Kidney (tissue), 14 donors: ENCODE measurements around the gene GP1BB. TPM values are rescaled to one million over a fixed set of nuclear protein-coding genes. Genes with fewer than 3 reads are reported as not detected.

Experiments
- DNase-seq, 5 donors: peaks; one replicate each; pipeline ENCODE4 v3.0.0-alpha.2; 2013 to 2020
- FAIRE-seq: peaks from 2 replicates; lab custom pipeline; 2012; peaks lifted over from hg19 to GRCh38; lab: Jason Lieb, UNC
- H3K27ac ChIP-seq, 2 donors: one replicate each; pipeline ENCODE4 v1.7.0; 2013; ENCODE audit warnings: low read depth in 2 of 2, low read length in 2 of 2, inconsistent platforms in 1 of 2
- H3K27me3 ChIP-seq: one replicate; pipeline ENCODE4 v1.7.1; 2013; ENCODE audit warnings: low read length, inconsistent platforms; ENCODE audit not compliant: control insufficient read depth, insufficient read depth
- H3K36me3 ChIP-seq, 3 donors: one replicate each; pipeline versions ENCODE4 v1.7.0 to v1.7.1; 2013; ENCODE audit warnings: low read length in 3 of 3, control low read depth in 1 of 3, inconsistent platforms in 1 of 3; ENCODE audit not compliant: insufficient read depth in 3 of 3, control insufficient read depth in 2 of 3
- H3K4me1 ChIP-seq, 3 donors: one replicate each; pipeline versions ENCODE4 v1.7.0 to v1.7.1; 2013; ENCODE audit warnings: low read length in 3 of 3, inconsistent platforms in 1 of 3, low read depth in 1 of 3; ENCODE audit not compliant: control insufficient read depth in 2 of 3, insufficient read depth in 2 of 3
- H3K4me3 ChIP-seq, 3 donors: one replicate each; pipeline versions ENCODE4 v1.7.0 to v1.8.1; 2013; ENCODE audit warnings: low read length in 3 of 3, control low read depth in 1 of 3, inconsistent platforms in 1 of 3
- H3K9ac ChIP-seq, 3 donors: one replicate each; pipeline versions ENCODE4 v1.7.0 to v1.7.1; 2013; ENCODE audit warnings: low read length in 3 of 3, control low read depth in 1 of 3, inconsistent platforms in 1 of 3
- H3K9me3 ChIP-seq, 3 donors: one replicate each; pipeline versions ENCODE4 v1.7.0 to v1.7.1; 2013; ENCODE audit warnings: low read length in 3 of 3, control low read depth in 1 of 3, inconsistent platforms in 1 of 3; ENCODE audit not compliant: control insufficient read depth in 2 of 3, insufficient read depth in 1 of 3
- intact Hi-C: fragments of 100-400 bp; cut with DNase I; formaldehyde crosslinking; loops from one replicate; pipeline ENCODE4 v1.11.1; 2022
- polyA plus RNA-seq: library from polyadenylated mRNA; stranded (reverse); fragments of 350-450 nt; fragmentation: Illumina TruSeq; extraction: RNeasy Lipid Tissue Mini Kit (QIAGEN cat#74804); gene quantifications from one replicate; pipeline ENCODE4 v1.2.3, GENCODE V29; 2014; ENCODE audit warnings: low read depth, low replicate concordance; ENCODE audit not compliant: insufficient read depth
- total RNA-seq: library from RNA; stranded (reverse); fragmentation: NEBNext Ultra II Directional; extraction: Animal tissue kit (Norgen Biotek cat#: 25700); gene quantifications from one replicate; pipeline ENCODE4 v1.2.1, GENCODE V29; 2021
- TF ChIP-seq, protein P1 (sequence below): IDR thresholded peaks from 3 replicates; pipeline ENCODE4 v1.5.1; 2012; ENCODE audit warnings: mild to moderate bottlenecking, moderate library complexity, borderline replicate concordance; ENCODE audit not compliant: insufficient read depth; ENCODE audit errors: extremely low read depth
- donor health status: control.
- donor health status: control.
- donor health status: control.
- donor health status: control.
- donor health status: control.
- donor health status: DM: yes; HTN: yes; CAD: no.
- donor health status: Normal renal cell carcinoma (clear cell type).

Gene GP1BB
- total and polyA plus RNA-seq, 2 donors from 2014 or later: 1.9 to 4.1 TPM

DNA sequence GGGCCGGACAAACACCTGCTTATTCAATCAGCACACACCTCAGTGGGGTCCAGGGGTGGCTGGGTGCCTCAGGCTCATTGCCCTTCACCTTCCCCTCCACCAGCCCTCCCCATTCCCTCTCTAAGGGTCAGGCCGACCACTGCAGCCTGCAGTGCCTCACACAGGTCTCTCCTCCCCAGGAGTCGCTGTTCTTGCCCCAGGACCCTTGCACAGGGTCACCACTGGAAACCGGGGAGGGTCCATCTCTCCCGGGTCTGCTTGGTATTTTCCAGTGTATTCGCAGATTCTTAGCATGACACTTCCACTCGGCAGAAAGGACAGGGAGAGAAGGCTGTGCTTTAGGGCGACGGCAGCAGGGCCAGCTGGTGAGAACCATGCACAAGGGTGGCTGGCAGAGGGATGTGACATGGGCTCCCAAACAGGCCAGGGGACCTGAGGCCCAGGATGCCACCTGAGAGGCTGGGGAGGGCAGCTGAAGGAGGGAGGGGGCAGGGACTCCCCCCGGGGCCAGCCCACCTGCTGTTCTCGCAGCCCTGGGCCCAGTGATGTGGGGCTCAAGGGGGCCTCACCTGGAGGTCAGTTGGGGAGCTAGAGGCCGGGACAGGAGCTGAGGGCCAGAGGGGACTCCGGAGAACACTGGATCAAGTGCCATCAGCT is 21.1 kb downstream of the GP1BB start:
- intact Hi-C loops: no loop called here
- no peak for DNase-seq
- H3K9ac ChIP-seq: no peak overlapping the region
- no peak overlapping the region for H3K27ac ChIP-seq
- H3K36me3 ChIP-seq: no peaks in the 10 kb centered on the region
- no peak for FAIRE-seq
- TF ChIP-seq, protein P1, sequence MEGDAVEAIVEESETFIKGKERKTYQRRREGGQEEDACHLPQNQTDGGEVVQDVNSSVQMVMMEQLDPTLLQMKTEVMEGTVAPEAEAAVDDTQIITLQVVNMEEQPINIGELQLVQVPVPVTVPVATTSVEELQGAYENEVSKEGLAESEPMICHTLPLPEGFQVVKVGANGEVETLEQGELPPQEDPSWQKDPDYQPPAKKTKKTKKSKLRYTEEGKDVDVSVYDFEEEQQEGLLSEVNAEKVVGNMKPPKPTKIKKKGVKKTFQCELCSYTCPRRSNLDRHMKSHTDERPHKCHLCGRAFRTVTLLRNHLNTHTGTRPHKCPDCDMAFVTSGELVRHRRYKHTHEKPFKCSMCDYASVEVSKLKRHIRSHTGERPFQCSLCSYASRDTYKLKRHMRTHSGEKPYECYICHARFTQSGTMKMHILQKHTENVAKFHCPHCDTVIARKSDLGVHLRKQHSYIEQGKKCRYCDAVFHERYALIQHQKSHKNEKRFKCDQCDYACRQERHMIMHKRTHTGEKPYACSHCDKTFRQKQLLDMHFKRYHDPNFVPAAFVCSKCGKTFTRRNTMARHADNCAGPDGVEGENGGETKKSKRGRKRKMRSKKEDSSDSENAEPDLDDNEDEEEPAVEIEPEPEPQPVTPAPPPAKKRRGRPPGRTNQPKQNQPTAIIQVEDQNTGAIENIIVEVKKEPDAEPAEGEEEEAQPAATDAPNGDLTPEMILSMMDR: no peak
- peaks cover 4% of the 10 kb centered on the region for H3K27me3 ChIP-seq
- H3K4me3 ChIP-seq: no peak overlapping the region
- no peaks in the 10 kb centered on the region for H3K4me1 ChIP-seq
- H3K9me3 ChIP-seq: no peaks in the 10 kb centered on the region

DNA sequence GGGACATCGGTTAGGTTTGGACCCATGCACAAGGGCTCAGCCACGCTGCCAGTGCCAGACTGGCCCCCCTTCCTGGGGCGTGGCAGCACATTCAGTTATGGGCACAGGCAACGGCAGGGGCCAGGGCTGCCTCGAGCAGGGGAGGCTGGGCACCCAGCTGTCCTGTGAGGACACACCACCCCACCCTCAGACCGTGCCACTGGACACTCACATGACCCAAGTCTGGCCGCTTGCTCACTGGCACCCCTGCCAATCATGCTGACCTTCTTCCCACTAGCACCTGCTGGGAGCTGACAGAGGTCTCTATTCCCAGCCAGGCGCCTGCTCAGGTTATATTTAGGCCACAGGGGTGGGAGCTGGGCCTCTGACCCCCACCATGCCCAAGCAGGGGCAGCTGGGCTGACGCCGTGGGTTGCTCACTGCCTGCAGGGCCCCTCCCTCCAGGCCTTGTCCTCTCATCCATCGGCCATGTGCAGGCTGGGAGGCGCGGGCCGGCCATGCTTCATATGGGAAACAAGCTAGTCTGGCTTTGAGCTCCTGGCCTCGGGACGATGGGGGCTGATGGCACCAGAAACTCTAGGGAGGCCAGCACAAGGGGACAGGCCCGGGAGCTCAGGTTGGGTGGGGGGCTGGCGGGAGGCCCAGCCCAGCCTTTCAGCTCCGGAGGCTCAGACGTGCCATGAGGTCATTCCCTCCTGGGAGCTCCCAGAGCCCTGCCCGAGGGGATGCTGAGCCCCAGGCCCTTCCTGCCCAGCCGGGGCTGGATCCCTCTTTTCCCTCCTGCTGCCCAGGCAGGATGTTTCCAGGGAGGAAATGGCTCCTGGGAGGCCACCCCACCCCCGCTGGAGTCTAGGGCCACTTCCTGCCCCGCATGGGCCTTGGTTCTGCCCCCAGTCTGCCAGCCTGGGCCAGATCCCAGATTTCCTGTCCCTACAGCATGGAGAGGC is 22.1 kb downstream of the GP1BB start:
- no peak overlapping the region for H3K27ac ChIP-seq
- H3K36me3 ChIP-seq: no peaks in the 10 kb centered on the region
- intact Hi-C loops: no loop called here
- H3K9ac ChIP-seq: no peak overlapping the region
- TF ChIP-seq, protein P1: no peak
- DNase-seq: no peak
- H3K9me3 ChIP-seq: no peaks in the 10 kb centered on the region
- H3K4me1 ChIP-seq: no peaks in the 10 kb centered on the region
- no peak overlapping the region for H3K4me3 ChIP-seq
- no peak for FAIRE-seq
- H3K27me3 ChIP-seq: peaks cover 4% of the 10 kb centered on the region

DNA sequence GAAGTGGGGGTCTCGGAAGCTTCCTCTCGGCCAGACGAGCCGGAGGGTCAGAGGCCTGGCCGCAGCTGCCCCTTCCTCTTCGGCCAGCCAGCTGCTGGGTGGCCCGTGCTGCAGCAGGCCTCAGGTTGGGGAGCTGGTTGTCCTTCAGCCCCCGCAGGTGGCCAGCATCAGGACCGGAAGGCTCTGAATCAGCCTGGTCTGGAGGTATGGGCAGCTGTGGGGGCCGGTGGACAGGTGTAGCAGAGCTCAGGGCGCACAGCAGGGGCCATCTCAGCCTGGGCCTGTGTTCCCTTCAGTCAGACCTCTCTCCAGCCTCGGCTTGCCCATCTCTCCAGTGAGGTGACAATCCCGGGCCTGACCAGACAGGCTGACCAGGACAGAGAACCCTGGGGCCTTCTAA is 23.4 kb downstream of the GP1BB start:
- intact Hi-C loops: no loop called here

More for the DNA sequence above, 23.4 kb downstream of the GP1BB start:
- Histone ChIP-seq H3K4me3 (no peak overlapping the region), H3K4me1 (no peaks in the 10 kb centered on the region), H3K27me3 (peaks cover 4% of the 10 kb centered on the region), H3K36me3 (no peaks in the 10 kb centered on the region), H3K9me3 (no peaks in the 10 kb centered on the region), H3K27ac (no peak overlapping the region), H3K9ac (no peak overlapping the region)
- TF ChIP-seq, protein P1: no peak
- no peak for DNase-seq
- FAIRE-seq: no peak
